A673 (cell line): Measurements from ENCODE around the gene ABCC9.

Experiments
- EZH2 ChIP-seq: fragments of 200-600 bp; sonication (generic); IDR thresholded peaks from 2 replicates; pipeline ENCODE4 v1.6.1; 2017; ENCODE audit warnings: borderline replicate concordance, low read depth, mild to moderate bottlenecking, mixed read lengths, antibody characterized with exemption, low read length; ENCODE audit not compliant: poor library complexity, severe bottlenecking
- TF ChIP-seq, protein P1 (sequence below): fragments of 300-800, 200-600 bp; sonication (generic); conservative IDR thresholded peaks from 2 replicates; pipeline ENCODE4 v1.5.1; 2017; ENCODE audit warnings: low read depth, mild to moderate bottlenecking, antibody characterized with exemption, low read length, moderate library complexity, mixed read lengths

DNA sequence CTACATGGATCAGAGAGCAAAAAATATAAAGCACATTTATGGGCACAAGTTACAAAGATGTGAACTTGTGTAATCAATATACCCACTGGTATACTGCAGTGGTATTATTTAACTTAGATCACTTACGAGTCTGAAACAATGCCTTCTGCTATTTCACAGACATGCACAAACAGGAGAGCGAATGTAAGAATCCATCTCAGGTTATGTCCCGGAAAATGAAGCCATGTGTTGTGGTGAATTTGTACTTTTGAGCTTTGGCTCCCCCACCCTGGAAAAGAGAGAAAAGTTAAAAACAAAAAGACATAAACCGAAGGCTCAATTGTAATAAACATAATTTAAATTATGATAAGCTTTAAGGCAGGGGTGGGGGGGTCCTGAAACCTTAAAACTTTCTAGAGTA, 7.6 kb downstream of the ABCC9 start:
- TF ChIP-seq, protein P1, sequence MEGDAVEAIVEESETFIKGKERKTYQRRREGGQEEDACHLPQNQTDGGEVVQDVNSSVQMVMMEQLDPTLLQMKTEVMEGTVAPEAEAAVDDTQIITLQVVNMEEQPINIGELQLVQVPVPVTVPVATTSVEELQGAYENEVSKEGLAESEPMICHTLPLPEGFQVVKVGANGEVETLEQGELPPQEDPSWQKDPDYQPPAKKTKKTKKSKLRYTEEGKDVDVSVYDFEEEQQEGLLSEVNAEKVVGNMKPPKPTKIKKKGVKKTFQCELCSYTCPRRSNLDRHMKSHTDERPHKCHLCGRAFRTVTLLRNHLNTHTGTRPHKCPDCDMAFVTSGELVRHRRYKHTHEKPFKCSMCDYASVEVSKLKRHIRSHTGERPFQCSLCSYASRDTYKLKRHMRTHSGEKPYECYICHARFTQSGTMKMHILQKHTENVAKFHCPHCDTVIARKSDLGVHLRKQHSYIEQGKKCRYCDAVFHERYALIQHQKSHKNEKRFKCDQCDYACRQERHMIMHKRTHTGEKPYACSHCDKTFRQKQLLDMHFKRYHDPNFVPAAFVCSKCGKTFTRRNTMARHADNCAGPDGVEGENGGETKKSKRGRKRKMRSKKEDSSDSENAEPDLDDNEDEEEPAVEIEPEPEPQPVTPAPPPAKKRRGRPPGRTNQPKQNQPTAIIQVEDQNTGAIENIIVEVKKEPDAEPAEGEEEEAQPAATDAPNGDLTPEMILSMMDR: no peak
- no peak for TF ChIP-seq EZH2
